CD14-positive monocyte (primary cell): ENCODE data around the gene FAM98C. TPM values are rescaled to one million over a fixed set of nuclear protein-coding genes. Genes with fewer than 3 reads are reported as not detected.

Experiments
- DNase-seq, 3 donors: peaks; one replicate each; pipeline ENCODE4 v3.0.0-alpha.2; 2011 to 2022
- H2AFZ ChIP-seq: 2 replicates; pipeline ENCODE4 v1.6.0; 2012; ENCODE audit warnings: mild to moderate bottlenecking, low read depth, low read length, inconsistent platforms; ENCODE audit not compliant: insufficient read depth, poor library complexity, severe bottlenecking
- H3K27ac ChIP-seq, 2 donors: 1 replicate in 1 of 2; 2 replicates in 1 of 2; pipeline ENCODE4 v1.5.1; 2012 to 2013; ENCODE audit warnings: low read length in 2 of 2, control low read depth in 1 of 2, inconsistent platforms in 1 of 2, low read depth in 1 of 2, mild to moderate bottlenecking in 1 of 2
- H3K27me3 ChIP-seq, 2 donors: one replicate each; pipeline versions ENCODE4 v1.6.0 to v1.6.1; 2011 to 2013; ENCODE audit warnings: low read length in 2 of 2; ENCODE audit not compliant: control insufficient read depth in 2 of 2, insufficient read depth in 2 of 2
- H3K36me3 ChIP-seq, 2 donors: replicated peaks in 1 of 2; 1 replicate in 1 of 2; 2 replicates in 1 of 2; pipeline versions ENCODE4 v1.5.1 to v1.6.1; 2012 to 2013; ENCODE audit warnings: low read length in 2 of 2, control low read depth in 1 of 2, inconsistent platforms in 1 of 2, mild to moderate bottlenecking in 1 of 2; ENCODE audit not compliant: insufficient read depth in 2 of 2, control insufficient read depth in 1 of 2
- H3K4me1 ChIP-seq, 2 donors: 1 replicate in 1 of 2; 2 replicates in 1 of 2; pipeline versions ENCODE4 v1.5.1 to v1.6.1; 2012 to 2013; ENCODE audit warnings: low read length in 2 of 2, control low read depth in 1 of 2, inconsistent platforms in 1 of 2, mild to moderate bottlenecking in 1 of 2, moderate library complexity in 1 of 2; ENCODE audit not compliant: insufficient read depth in 2 of 2, control insufficient read depth in 1 of 2
- H3K4me2 ChIP-seq: replicated peaks from 2 replicates; pipeline ENCODE3; 2012; ENCODE audit warnings: low read length, moderate library complexity, mild to moderate bottlenecking; ENCODE audit not compliant: poor library complexity, severe bottlenecking; ENCODE audit errors: extremely low read depth
- H3K4me3 ChIP-seq, 3 experiments: fragments of 200-600 bp in 1 of 3; sonication (generic) in 1 of 3; replicated peaks in 1 of 3; 1 replicate in 2 of 3; 2 replicates in 1 of 3; pipeline ENCODE4 v1.5.1; 2011 to 2013; ENCODE audit warnings: low read length in 3 of 3, mild to moderate bottlenecking in 3 of 3, control low read depth in 2 of 3, low read depth in 2 of 3, inconsistent platforms in 1 of 3, moderate library complexity in 1 of 3
- H3K79me2 ChIP-seq: 2 replicates; pipeline ENCODE4 v1.6.0; 2012; ENCODE audit warnings: mild to moderate bottlenecking, control low read depth, inconsistent platforms, low read length, moderate library complexity; ENCODE audit not compliant: insufficient read depth
- H3K9ac ChIP-seq: 2 replicates; pipeline ENCODE4 v1.6.0; 2017; ENCODE audit warnings: low read length, mild to moderate bottlenecking; ENCODE audit not compliant: insufficient read depth, poor library complexity, severe bottlenecking
- H3K9me3 ChIP-seq, 2 donors: replicated peaks in 1 of 2; 1 replicate in 1 of 2; 2 replicates in 1 of 2; pipeline versions ENCODE4 v1.5.1 to v1.6.1; 2012 to 2013; ENCODE audit warnings: low read length in 2 of 2, control low read depth in 1 of 2; ENCODE audit not compliant: control insufficient read depth in 1 of 2, insufficient read depth in 1 of 2
- H4K20me1 ChIP-seq: 2 replicates; pipeline ENCODE4 v1.6.0; 2012; ENCODE audit warnings: mild to moderate bottlenecking, low read length, control low read depth, moderate library complexity; ENCODE audit not compliant: insufficient read depth
- H3K27ac Mint-ChIP-seq, 7 donors: one replicate each; pipeline ENCODE4 v1.8.0; 2020; ENCODE audit warnings: mild to moderate bottlenecking in 7 of 7, mixed read lengths in 7 of 7, moderate library complexity in 6 of 7, inconsistent platforms in 2 of 7
- H3K27me3 Mint-ChIP-seq, 3 donors: one replicate each; pipeline ENCODE4 v1.8.0; 2021 to 2022; ENCODE audit warnings: low read depth in 3 of 3, mild to moderate bottlenecking in 3 of 3, mixed read lengths in 3 of 3, moderate library complexity in 3 of 3, inconsistent platforms in 1 of 3
- H3K36me3 Mint-ChIP-seq, 2 donors: one replicate each; pipeline ENCODE4 v1.8.0; 2020; ENCODE audit warnings: mixed read lengths in 2 of 2, inconsistent platforms in 1 of 2, mild to moderate bottlenecking in 1 of 2
- H3K4me1 Mint-ChIP-seq: one replicate; pipeline ENCODE4 v1.8.0; 2020; ENCODE audit warnings: mild to moderate bottlenecking, mixed read lengths
- H3K4me3 Mint-ChIP-seq, 2 donors: one replicate each; pipeline ENCODE4 v1.8.0; 2020; ENCODE audit warnings: mild to moderate bottlenecking in 2 of 2, mixed read lengths in 2 of 2, moderate library complexity in 1 of 2
- H3K9me3 Mint-ChIP-seq, 7 donors: one replicate each; pipeline ENCODE4 v1.8.0; 2020 to 2022; ENCODE audit warnings: mixed read lengths in 7 of 7, mild to moderate bottlenecking in 6 of 7, moderate library complexity in 6 of 7, inconsistent platforms in 2 of 7
- WGBS: methylation state at CpG from one replicate; pipeline ENCODE4 v1.1.5; 2013; ENCODE audit warnings: missing lambda C conversion rate; ENCODE audit not compliant: insufficient coverage; 5-methylcytosine and 5-hydroxymethylcytosine counted together
- intact Hi-C, 2 donors: fragments of 100-400 bp; cut with micrococcal nuclease; formaldehyde crosslinking; loops; one replicate each; pipeline versions ENCODE4 v1.15.0 to v1.15.1; 2023
- polyA plus RNA-seq, 3 donors: library from polyadenylated mRNA; depleted of rRNA in 1 of 3; unstranded in 2 of 3; stranded (reverse) in 1 of 3; fragments of 300-500 nt in 2 of 3; fragments of >200 nt in 1 of 3; fragmentation: Illumina TruSeq in 2 of 3; gene quantifications; 1 replicate in 2 of 3; 2 replicates in 1 of 3; pipeline ENCODE4 v1.2.3, GENCODE V29; 2012 to 2021
- TF ChIP-seq, protein P1 (sequence below): fragments of 200-600 bp; IDR thresholded peaks from one replicate; pipeline ENCODE4 v1.8.0; 2022; ENCODE audit warnings: antibody characterized with exemption, mild to moderate bottlenecking

FAM98C gene
- polyA plus RNA-seq, 3 donors, result 8.5 to 41.0 (median 12.6) TPM

DNA sequence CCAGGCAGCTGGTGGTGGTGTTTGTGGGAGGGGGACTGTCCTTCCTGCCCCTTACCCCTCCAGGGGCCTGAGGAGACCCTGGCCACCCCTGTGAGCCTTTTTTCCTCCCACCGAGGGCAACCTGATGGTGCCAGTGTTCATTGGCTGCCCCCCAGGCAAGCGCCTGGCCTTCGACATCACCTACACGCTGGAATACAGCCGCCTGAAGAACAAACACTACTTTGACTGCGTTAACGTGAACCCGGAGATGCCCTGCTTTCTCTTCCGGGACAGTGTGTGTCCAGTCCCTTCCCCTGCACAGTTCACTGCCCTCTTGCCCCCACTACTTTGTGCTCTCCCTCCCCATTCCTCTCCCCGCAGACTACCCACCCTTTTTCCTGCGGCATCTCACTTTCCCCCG lies 35.9 kb upstream of the FAM98C start:
- Histone ChIP-seq H3K79me2 (no peaks in the 10 kb centered on the region), H3K4me2 (no peak overlapping the region), H2AFZ (no peak overlapping the region), H3K27ac (no peak overlapping the region), H3K36me3 (no peaks in the 10 kb centered on the region), H3K9me3 (peaks cover 0 to 4% of the 10 kb centered on the region in 2 donors), H3K4me3 (no peak overlapping the region), H4K20me1 (no peaks in the 10 kb centered on the region), H3K4me1 (peaks cover 9 to 11% of the 10 kb centered on the region in 2 donors), H3K27me3 (peaks cover 0 to 2% of the 10 kb centered on the region in 2 donors), H3K9ac (no peak overlapping the region)
- WGBS, result 89% methylated on average over 12 of the region's 12 CpGs
- Mint-ChIP-seq H3K36me3 (peaks cover 0 to 3% of the 10 kb centered on the region in 2 donors), H3K27me3 (peaks cover 10 to 17% (median 17%) of the 10 kb centered on the region in 3 donors), H3K4me1 (peaks cover 12% of the 10 kb centered on the region), H3K4me3 (no peak overlapping the region), H3K9me3 (peaks cover 0 to 13% (median 7%) of the 10 kb centered on the region in 7 donors), H3K27ac (no peak overlapping the region)
- intact Hi-C loops, result no loop called here
- no peak for DNase-seq
- TF ChIP-seq, protein P1, sequence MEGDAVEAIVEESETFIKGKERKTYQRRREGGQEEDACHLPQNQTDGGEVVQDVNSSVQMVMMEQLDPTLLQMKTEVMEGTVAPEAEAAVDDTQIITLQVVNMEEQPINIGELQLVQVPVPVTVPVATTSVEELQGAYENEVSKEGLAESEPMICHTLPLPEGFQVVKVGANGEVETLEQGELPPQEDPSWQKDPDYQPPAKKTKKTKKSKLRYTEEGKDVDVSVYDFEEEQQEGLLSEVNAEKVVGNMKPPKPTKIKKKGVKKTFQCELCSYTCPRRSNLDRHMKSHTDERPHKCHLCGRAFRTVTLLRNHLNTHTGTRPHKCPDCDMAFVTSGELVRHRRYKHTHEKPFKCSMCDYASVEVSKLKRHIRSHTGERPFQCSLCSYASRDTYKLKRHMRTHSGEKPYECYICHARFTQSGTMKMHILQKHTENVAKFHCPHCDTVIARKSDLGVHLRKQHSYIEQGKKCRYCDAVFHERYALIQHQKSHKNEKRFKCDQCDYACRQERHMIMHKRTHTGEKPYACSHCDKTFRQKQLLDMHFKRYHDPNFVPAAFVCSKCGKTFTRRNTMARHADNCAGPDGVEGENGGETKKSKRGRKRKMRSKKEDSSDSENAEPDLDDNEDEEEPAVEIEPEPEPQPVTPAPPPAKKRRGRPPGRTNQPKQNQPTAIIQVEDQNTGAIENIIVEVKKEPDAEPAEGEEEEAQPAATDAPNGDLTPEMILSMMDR, result no peak

DNA sequence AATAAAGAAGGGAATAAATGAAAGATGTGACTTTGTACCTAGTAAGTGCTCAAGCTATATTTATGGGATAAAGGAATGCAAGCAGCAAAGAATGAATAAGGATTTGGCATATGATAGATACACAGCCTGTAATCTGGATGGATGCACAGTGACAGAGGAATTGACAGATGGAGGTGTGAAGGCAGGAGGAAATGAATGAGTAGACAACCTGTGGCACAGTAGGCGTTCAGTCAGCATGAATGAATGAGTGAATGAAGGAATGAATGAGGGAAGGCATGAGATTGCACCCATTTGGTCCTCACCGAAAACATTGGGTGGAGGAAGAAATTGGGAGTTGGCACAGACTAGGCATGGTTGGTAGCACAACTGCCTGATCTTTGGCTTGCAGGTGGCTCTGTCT lies 33.3 kb upstream of the FAM98C start:
- Histone ChIP-seq H2AFZ (no peak overlapping the region), H4K20me1 (no peaks in the 10 kb centered on the region), H3K4me3 (no peak overlapping the region), H3K4me2 (no peak overlapping the region), H3K4me1 (peaks cover 5 to 7% of the 10 kb centered on the region in 2 donors), H3K9ac (no peak overlapping the region), H3K79me2 (no peaks in the 10 kb centered on the region), H3K36me3 (no peaks in the 10 kb centered on the region), H3K27me3 (no peaks in the 10 kb centered on the region), H3K9me3 (peaks cover 0 to 3% of the 10 kb centered on the region in 2 donors), H3K27ac (no peak overlapping the region)
- no peak for DNase-seq
- Mint-ChIP-seq H3K36me3 (no peaks in the 10 kb centered on the region), H3K27me3 (peaks cover 12 to 18% (median 15%) of the 10 kb centered on the region in 3 donors), H3K4me1 (peaks cover 3% of the 10 kb centered on the region), H3K27ac (no peak overlapping the region), H3K9me3 (peaks cover 0 to 7% (median 3%) of the 10 kb centered on the region in 7 donors), H3K4me3 (no peak overlapping the region)
- TF ChIP-seq, protein P1, result no peak
- intact Hi-C loops, result no loop called here
- WGBS, result 97% methylated on average over 2 of the region's 2 CpGs
